Omental fat pad (tissue), 4 donors: ENCODE results near the gene BORCS5. TPM values are rescaled to one million over a fixed set of nuclear protein-coding genes. Genes with fewer than 3 reads are reported as not detected.

Experiments used
- ATAC-seq: fragments of 150-250 bp; one replicate; pipeline ENCODE4 v1.9.1; 2016; ENCODE audit warnings: mild to moderate bottlenecking, moderate library complexity; ENCODE audit not compliant: low FRiP score
- DNase-seq: peaks from one replicate; pipeline ENCODE4 v3.0.0-alpha.2; 2019; ENCODE audit warnings: low spot score
- CTCF ChIP-seq, 3 donors: fragments of 450-650 bp; IDR thresholded peaks; one replicate each; pipeline ENCODE4 v1.5.1; 2016 to 2017; ENCODE audit warnings: antibody characterized with exemption in 3 of 3, mild to moderate bottlenecking in 3 of 3, moderate library complexity in 2 of 3
- total RNA-seq, 4 donors: library from RNA; depleted of rRNA; stranded (reverse); fragments of >200 nt; gene quantifications; one replicate each; pipeline ENCODE4 v1.1.0, GENCODE V29; 2016

BORCS5 gene
- total RNA-seq, 4 donors from 2014 or later = 11.4 to 17.1 (median 15.7) TPM

- DNase-seq (no peak), ATAC-seq (no peak)
- no peak for TF ChIP-seq CTCF (IDR thresholded peaks at IDR 0.05)
Measured at GRCh38 chr12:12443431-12443878, 86.6 kb downstream of the BORCS5 start.

- no peak for DNase-seq
- no peak for TF ChIP-seq CTCF (IDR thresholded peaks at IDR 0.05)
- ATAC-seq = no peak
Measured at GRCh38 chr12:12445165-12445881, 88.4 kb downstream of the BORCS5 start.

- TF ChIP-seq CTCF (IDR thresholded peaks at IDR 0.05) = no peak
- ATAC-seq (no peak), DNase-seq (no peak)
Measured at GRCh38 chr12:12445882-12446181, 89.0 kb downstream of the BORCS5 start.

- no peak for ATAC-seq
- TF ChIP-seq CTCF (IDR thresholded peaks at IDR 0.05) = no peak
- DNase-seq = no peak
Measured at GRCh38 chr12:12446786-12447185, 89.9 kb downstream of the BORCS5 start.

GRCh38 chr12:12447236-12447635 is 90.4 kb downstream of the BORCS5 start:
- no peak for DNase-seq
- no peak for TF ChIP-seq CTCF (IDR thresholded peaks at IDR 0.05)

GRCh38 chr12:12447837-12448236 is 91.0 kb downstream of the BORCS5 start:
- DNase-seq (no peak), ATAC-seq (no peak)
- no peak for TF ChIP-seq CTCF (IDR thresholded peaks at IDR 0.05)

More at GRCh38 chr12:12447236-12447635, 90.4 kb downstream of the BORCS5 start:
- no peak for ATAC-seq

GRCh38 chr12:12449533-12450025 is 92.7 kb downstream of the BORCS5 start:
- ATAC-seq = no peak
- no peak for TF ChIP-seq CTCF (IDR thresholded peaks at IDR 0.05)
- DNase-seq = no peak
